Esophagus squamous epithelium (tissue), 4 donors: Measurements from ENCODE around the gene PGRMC1.

ENCODE experiments used
- CTCF ChIP-seq, 6 experiments: fragments of 450-650 bp in 4 of 6; fragments of 200-600 bp in 2 of 6; sonication (generic) in 2 of 6; IDR thresholded peaks; one replicate each; pipeline ENCODE4 v1.5.1; 2016 to 2019; ENCODE audit warnings: antibody characterized with exemption in 6 of 6, mild to moderate bottlenecking in 4 of 6, moderate library complexity in 4 of 6
- POLR2A ChIP-seq, 4 donors: fragments of 450-650 bp; IDR thresholded peaks; one replicate each; pipeline ENCODE4 v1.6.1; 2017; ENCODE audit warnings: antibody characterized with exemption in 4 of 4, mild to moderate bottlenecking in 4 of 4, moderate library complexity in 3 of 4

DNA sequence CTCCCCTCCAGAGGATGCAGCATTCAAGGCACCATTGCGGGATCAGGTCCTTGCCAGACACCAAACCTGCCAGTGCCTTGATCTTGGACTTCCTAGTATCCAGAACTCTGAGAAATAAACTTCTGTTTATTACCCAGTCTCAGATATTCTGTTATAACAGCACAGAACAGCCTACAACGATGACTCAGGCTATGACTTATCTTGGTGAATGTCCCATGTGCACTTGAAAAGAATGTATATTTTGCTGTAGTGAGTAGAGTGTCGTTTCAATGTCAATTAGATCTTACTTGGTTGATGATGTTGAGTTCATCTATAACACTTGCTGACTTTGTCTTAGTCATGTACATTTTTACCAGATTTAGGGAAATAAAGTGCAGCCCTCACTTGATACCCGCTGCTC lies 34.5 kb upstream of the PGRMC1 start:
- no peak for TF ChIP-seq CTCF (IDR thresholded peaks at IDR 0.05)
- TF ChIP-seq POLR2A (IDR thresholded peaks at IDR 0.05), result no peak
